SK-N-SH (cell line): ENCODE data around the gene CENPP. TPM values are rescaled to one million over a fixed set of nuclear protein-coding genes. Genes with fewer than 3 reads are reported as not detected.

Experiments used
- CTCF ChIA-PET: fragments of 300-600, 350-600 bp; formaldehyde crosslinking; extraction: SDS; loops from one replicate; lab custom pipeline; 2021; lab: Yijun Ruan, JAX
- POLR2A ChIA-PET: fragments of 350-600 bp; sonication (Branson Sonifier 250); formaldehyde crosslinking; extraction: SDS; loops from one replicate; lab custom pipeline; 2020; ENCODE audit warnings: antibody characterized with exemption, inconsistent platforms; lab: Yijun Ruan, JAX
- DNase-seq: peaks from one replicate; pipeline ENCODE4 v3.0.0; 2012
- H2AFZ ChIP-seq: fragments of 200-600 bp; sonication (generic); 2 replicates; pipeline ENCODE4 v1.8.1; 2016; ENCODE audit warnings: antibody characterized with exemption, mild to moderate bottlenecking, low read depth
- H3F3A ChIP-seq: fragments of 200-600 bp; sonication (generic); replicated peaks from 2 replicates; pipeline ENCODE3; 2016; ENCODE audit warnings: antibody characterized with exemption, mild to moderate bottlenecking; ENCODE audit not compliant: insufficient read depth
- H3K27ac ChIP-seq, 2 experiments: fragments of 200-500 bp in 1 of 2; fragments of 200-600 bp in 1 of 2; sonication (Bioruptor generic) in 1 of 2; sonication (generic), shearing (Covaris generic) in 1 of 2; 2 replicates each; pipeline versions ENCODE4 v1.5.1 to v1.6.1; 2014 to 2016; ENCODE audit warnings: low read depth in 2 of 2, inconsistent platforms in 1 of 2, low read length in 1 of 2, mild to moderate bottlenecking in 1 of 2, mixed read lengths in 1 of 2
- H3K27me3 ChIP-seq: fragments of 200-600 bp; sonication (generic), shearing (Covaris generic); 2 replicates; pipeline ENCODE4 v1.6.1; 2016; ENCODE audit warnings: mixed run types; ENCODE audit not compliant: insufficient read depth
- H3K36me3 ChIP-seq, 2 experiments: fragments of 200-500 bp in 1 of 2; fragments of 200-600 bp in 1 of 2; sonication (Bioruptor generic) in 1 of 2; sonication (generic) in 1 of 2; replicated peaks in 1 of 2; 2 replicates each; pipeline versions ENCODE3 to v1.5.1; 2014 to 2016; ENCODE audit warnings: low read length in 1 of 2, mild to moderate bottlenecking in 1 of 2; ENCODE audit not compliant: insufficient read depth in 2 of 2, control insufficient read depth in 1 of 2
- H3K4me1 ChIP-seq, 2 experiments: fragments of 200-500 bp in 1 of 2; fragments of 200-600 bp in 1 of 2; sonication (Bioruptor generic) in 1 of 2; sonication (generic), shearing (Covaris generic) in 1 of 2; 2 replicates each; pipeline versions ENCODE4 v1.5.1 to v1.6.1; 2014 to 2016; ENCODE audit warnings: low read depth in 1 of 2, low read length in 1 of 2, mixed run types in 1 of 2; ENCODE audit not compliant: insufficient read depth in 2 of 2, control insufficient read depth in 1 of 2
- H3K4me2 ChIP-seq: fragments of 200-600 bp; sonication (generic), shearing (Covaris generic); 2 replicates; pipeline ENCODE4 v1.6.1; 2017; ENCODE audit warnings: mixed run types
- H3K4me3 ChIP-seq, 2 experiments: fragments of 200-500 bp in 1 of 2; fragments of 200-600 bp in 1 of 2; sonication (Bioruptor generic) in 1 of 2; sonication (generic), shearing (Covaris generic) in 1 of 2; 2 replicates each; pipeline versions ENCODE4 v1.5.1 to v1.8.1; 2014 to 2016; ENCODE audit warnings: low read depth in 2 of 2, inconsistent platforms in 1 of 2, low read length in 1 of 2, mild to moderate bottlenecking in 1 of 2, mixed read lengths in 1 of 2, moderate library complexity in 1 of 2
- H3K79me2 ChIP-seq: fragments of 200-600 bp; sonication (generic); 2 replicates; pipeline ENCODE4 v1.8.1; 2017; ENCODE audit warnings: mild to moderate bottlenecking; ENCODE audit not compliant: insufficient read depth
- H3K9ac ChIP-seq: fragments of 200-600 bp; sonication (generic); 2 replicates; pipeline ENCODE4 v1.6.1; 2017; ENCODE audit warnings: mixed run types
- H3K9me2 ChIP-seq: fragments of 200-600 bp; sonication (generic); 2 replicates; pipeline ENCODE4 v1.6.1; 2017; ENCODE audit warnings: mixed run types
- H3K9me3 ChIP-seq: fragments of 200-600 bp; sonication (generic); 2 replicates; pipeline ENCODE4 v1.6.1; 2017; ENCODE audit warnings: mixed run types, mild to moderate bottlenecking, moderate library complexity
- H4K20me1 ChIP-seq: fragments of 200-600 bp; sonication (generic); 2 replicates; pipeline ENCODE4 v1.6.1; 2017; ENCODE audit warnings: mild to moderate bottlenecking, mixed run types; ENCODE audit not compliant: insufficient read depth
- ELF1 ChIP-seq: IDR thresholded peaks from 2 replicates; pipeline ENCODE4 v1.4.0; 2012
- FOXJ3 ChIP-seq: sonication (generic); formaldehyde crosslinking; IDR thresholded peaks from 2 replicates; pipeline ENCODE4 v1.5.1; 2020; ENCODE audit warnings: mild to moderate bottlenecking, missing genetic modification reagents
- GABPA ChIP-seq: IDR thresholded peaks from 2 replicates; pipeline ENCODE4 v1.4.0; 2012; ENCODE audit warnings: low read depth, mild to moderate bottlenecking
- MAX ChIP-seq: IDR thresholded peaks from 2 replicates; pipeline ENCODE4 v1.4.0; 2012; ENCODE audit warnings: low read depth
- MEF2A ChIP-seq: IDR thresholded peaks from 2 replicates; pipeline ENCODE4 v1.4.0; 2012; ENCODE audit warnings: low read depth, borderline replicate concordance
- POLR2AphosphoS5 ChIP-seq: IDR thresholded peaks from 2 replicates; pipeline ENCODE4 v1.6.1; 2012; ENCODE audit warnings: low read depth, low read length
- RAD21 ChIP-seq: IDR thresholded peaks from 2 replicates; pipeline ENCODE4 v1.6.1; 2012; ENCODE audit warnings: mild to moderate bottlenecking, low read length
- REST ChIP-seq: IDR thresholded peaks from 2 replicates; pipeline ENCODE4 v1.6.1; 2012; ENCODE audit warnings: mild to moderate bottlenecking, low read depth, low read length, moderate library complexity
- TEAD4 ChIP-seq: IDR thresholded peaks from 2 replicates; pipeline ENCODE4 v1.4.0; 2012; ENCODE audit warnings: mild to moderate bottlenecking, borderline replicate concordance; ENCODE audit not compliant: insufficient read depth
- USF1 ChIP-seq: IDR thresholded peaks from 2 replicates; pipeline ENCODE4 v1.4.0; 2012; ENCODE audit warnings: low read depth, borderline replicate concordance
- USF2 ChIP-seq: fragments of 150-350 bp; IDR thresholded peaks from 2 replicates; pipeline ENCODE4 v1.6.1; 2017; ENCODE audit warnings: antibody characterized with exemption, low read length, low read depth, borderline replicate concordance
- WGBS: methylation state at CpG from one replicate; pipeline ENCODE4 v1.1.6; 2017; ENCODE audit warnings: low lambda C conversion rate; 5-methylcytosine and 5-hydroxymethylcytosine counted together
- polyA plus RNA-seq, 3 experiments: library from polyadenylated mRNA; depleted of rRNA; stranded (reverse); fragments of >200 nt; gene quantifications; 2 replicates each; pipeline ENCODE4 v1.2.3, GENCODE V29; 2012

CENPP gene
- polyA plus RNA-seq, 1 of the 3 experiments (the other 2 are of a cell fraction): 1.3 TPM

- Histone ChIP-seq H3K9me2 (no peaks in the 10 kb centered on the region), H3K27me3 (no peaks in the 10 kb centered on the region), H3K4me3 (no peak overlapping the region), H3K9ac (no peak overlapping the region), H3K27ac (no peak overlapping the region; a peak in 1 of 4 replicates), H3F3A (no peaks in the 10 kb centered on the region), H3K4me2 (no peak overlapping the region), H2AFZ (no peak overlapping the region), H4K20me1 (no peaks in the 10 kb centered on the region), H3K79me2 (no peaks in the 10 kb centered on the region), H3K9me3 (no peaks in the 10 kb centered on the region), H3K4me1 (no peaks in the 10 kb centered on the region; a peak in 2 of 4 replicates), H3K36me3 (peaks cover 9 to 76% of the 10 kb centered on the region in 2 experiments)
- CTCF ChIA-PET: interaction anchor here (1.1 to 3.5 kb wide), 2 partner anchors 16 to 179 kb away, joined by 3 to 18 read pairs; no protein-coding TSS in a partner anchor
- TF ChIP-seq MAX: no peak
- TF ChIP-seq POLR2AphosphoS5: no peak
- TF ChIP-seq RAD21: no peak
- no peak for TF ChIP-seq REST
- TF ChIP-seq ELF1: no peak
- no peak for TF ChIP-seq MEF2A
- no peak for TF ChIP-seq GABPA
- TF ChIP-seq FOXJ3 (CRISPR knock-in tag): no peak
- no peak for TF ChIP-seq USF1
- TF ChIP-seq TEAD4: no peak
- no peak for DNase-seq
- POLR2A ChIA-PET: no interaction called here
- 87% methylated on average over 10 of the region's 11 CpGs for WGBS
Measured at GRCh38 chr9:92617951-92618510, 292.3 kb downstream of the CENPP start.

GRCh38 chr9:92618633-92619225, 293.0 kb downstream of the CENPP start:
- Histone ChIP-seq H3K36me3 (peaks cover 11 to 70% of the 10 kb centered on the region in 2 experiments), H2AFZ (no peak overlapping the region), H3F3A (no peaks in the 10 kb centered on the region), H3K4me2 (no peak overlapping the region), H3K27me3 (no peaks in the 10 kb centered on the region), H3K9me2 (no peaks in the 10 kb centered on the region), H3K79me2 (no peaks in the 10 kb centered on the region), H3K4me1 (no peaks in the 10 kb centered on the region; a peak in 2 of 4 replicates), H3K4me3 (no peak overlapping the region), H4K20me1 (no peaks in the 10 kb centered on the region), H3K27ac (no peak overlapping the region), H3K9me3 (no peaks in the 10 kb centered on the region), H3K9ac (no peak overlapping the region)
- 90% methylated on average over 10 of the region's 10 CpGs for WGBS
- ChIA-PET CTCF (no interaction called here), POLR2A (no interaction called here)
- DNase-seq: no peak
- no peak for TF ChIP-seq POLR2AphosphoS5
- TF ChIP-seq USF2: no peak
